A549 treated with dexamethasone at 1 μM for 4 hours (cell line): ENCODE data around the gene GPR132. TPM values are rescaled to one million over a fixed set of nuclear protein-coding genes. Genes with fewer than 3 reads are reported as not detected.

Experiments used
- total RNA-seq: library from RNA; stranded (reverse); fragments of 200-300 nt; extraction: Qiagen RNA extraction; gene quantifications from 5 replicates; pipeline ENCODE4 v1.2.3, GENCODE V29; 2022

Gene GPR132, protein sequence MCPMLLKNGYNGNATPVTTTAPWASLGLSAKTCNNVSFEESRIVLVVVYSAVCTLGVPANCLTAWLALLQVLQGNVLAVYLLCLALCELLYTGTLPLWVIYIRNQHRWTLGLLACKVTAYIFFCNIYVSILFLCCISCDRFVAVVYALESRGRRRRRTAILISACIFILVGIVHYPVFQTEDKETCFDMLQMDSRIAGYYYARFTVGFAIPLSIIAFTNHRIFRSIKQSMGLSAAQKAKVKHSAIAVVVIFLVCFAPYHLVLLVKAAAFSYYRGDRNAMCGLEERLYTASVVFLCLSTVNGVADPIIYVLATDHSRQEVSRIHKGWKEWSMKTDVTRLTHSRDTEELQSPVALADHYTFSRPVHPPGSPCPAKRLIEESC
- total RNA-seq = 0.32 to 0.86 TPM (median 0.54 TPM) in 5 replicates

DNA sequence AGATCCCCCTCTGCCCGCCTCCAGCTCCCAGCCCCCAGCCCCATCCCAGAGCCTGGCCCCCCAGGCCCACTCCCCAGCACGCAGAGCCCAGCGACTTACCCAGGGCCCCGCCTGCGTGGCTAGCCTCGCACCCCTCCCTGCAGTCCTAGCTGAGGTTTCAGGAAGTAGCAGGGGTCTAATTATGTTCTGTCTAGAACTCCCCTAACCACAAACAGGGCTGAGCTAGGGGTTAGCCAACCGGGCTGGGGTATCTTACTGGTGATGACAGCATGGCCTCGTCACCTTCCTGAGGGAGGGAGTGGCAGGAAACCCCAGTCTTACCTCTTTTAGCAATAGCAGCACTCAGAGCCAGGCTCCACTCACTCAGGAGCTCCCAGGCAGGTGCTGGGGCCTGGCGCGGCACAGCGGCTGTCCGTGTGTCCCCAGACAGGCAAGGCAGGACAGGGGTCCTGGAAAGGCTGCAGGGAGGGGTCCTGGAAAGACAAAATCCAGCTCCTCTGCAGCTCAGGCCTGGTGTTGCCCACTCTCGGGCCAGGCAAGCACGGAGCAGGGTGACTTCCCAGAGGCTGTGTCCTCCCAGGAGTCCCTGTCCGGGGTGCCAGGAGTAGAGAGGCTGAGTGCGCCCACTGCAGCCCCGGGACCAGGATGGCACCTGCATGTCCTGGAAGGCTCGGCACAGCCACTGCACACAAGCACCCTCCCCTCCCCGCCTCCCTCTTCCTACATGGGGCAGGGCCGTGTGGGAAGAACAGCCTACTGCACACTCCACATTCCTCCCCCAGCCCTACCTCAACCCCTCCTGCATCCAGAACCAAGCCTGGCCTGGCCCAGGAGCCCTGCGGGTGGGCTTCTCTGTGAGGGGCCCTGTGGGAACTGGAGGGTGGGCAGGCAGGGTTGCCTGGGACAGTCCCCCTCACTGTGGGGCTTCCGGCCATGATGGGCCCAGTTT lies at the start of gene GPR132:
Gene GPR132 (minus strand): TSS at position 151 of the 949 bp plus-strand sequence. CDS start 10,010 bp downstream, outside the sequence.

DNA sequence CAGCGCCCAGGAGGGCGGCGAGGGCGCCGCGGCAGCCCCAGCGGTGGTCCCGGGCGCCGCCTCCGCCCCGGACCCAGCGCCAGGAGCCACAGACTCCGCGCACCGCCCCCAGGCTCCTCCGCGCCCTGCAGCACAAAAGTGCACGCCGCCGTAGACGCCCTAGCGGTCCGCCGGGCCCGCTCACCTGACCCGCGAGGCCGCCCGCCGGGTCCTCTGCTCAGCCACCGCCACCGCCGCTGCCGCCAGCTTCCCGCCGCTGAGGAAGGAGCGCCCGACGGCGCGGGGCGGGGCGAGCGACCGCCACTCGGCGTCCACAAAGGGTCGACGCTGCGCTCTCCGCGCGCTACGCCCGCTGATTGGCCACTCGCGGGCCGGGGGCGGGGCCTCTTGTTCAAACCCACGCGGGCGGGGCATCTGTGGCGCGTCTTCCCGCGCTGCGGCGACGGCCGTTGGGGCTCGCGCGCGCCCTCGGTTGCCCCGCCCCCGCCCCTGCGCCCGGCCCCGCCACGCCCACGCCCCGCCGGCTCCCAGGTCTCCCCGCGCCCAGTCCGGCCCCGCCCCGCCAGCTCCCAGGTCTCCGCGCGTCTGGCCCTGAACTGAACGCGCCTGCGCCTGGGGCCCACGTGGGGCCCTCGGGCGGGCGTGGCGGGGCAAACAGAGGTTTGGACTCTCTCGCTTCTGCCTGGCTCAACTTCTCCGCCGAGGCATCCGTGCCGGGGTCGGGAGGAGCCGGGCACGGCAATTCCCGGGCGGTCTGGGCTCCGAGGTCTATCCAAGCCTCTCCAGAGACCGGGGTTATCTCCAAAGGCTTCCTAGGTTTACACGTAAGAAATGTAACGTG lies 44.2 kb downstream of the GPR132 start, which contains the start of gene CDCA4:
Gene CDCA4 (minus strand): TSS at position 269 of the 841 bp plus-strand sequence. CDS start 9,154 bp downstream, outside the sequence.

Other genes with a start within 250 kb of the GPR132 start
- 13.7 to 29.4 TPM (median 25.8 TPM) in 5 replicates for gene CEP170B, start 200.2 kb downstream of the GPR132 start, total RNA-seq
- gene PLD4, start 140.6 kb downstream of the GPR132 start, total RNA-seq = 0.02 to 0.23 TPM in 2 of 5 replicates, not detected in the others
- gene AHNAK2, start 87.1 kb downstream of the GPR132 start, total RNA-seq = 200 to 252 TPM (median 220 TPM) in 5 replicates
- gene CLBA1, start 79.6 kb downstream of the GPR132 start, total RNA-seq = 14.3 to 17.6 TPM (median 15.2 TPM) in 5 replicates
- gene CDCA4, start 44.3 kb downstream of the GPR132 start, total RNA-seq = 40.3 to 44.6 TPM (median 42.2 TPM) in 5 replicates
- 13.3 to 26.5 TPM (median 24.7 TPM) in 5 replicates for gene JAG2, start 103.3 kb upstream of the GPR132 start, total RNA-seq
- gene NUDT14, start 115.9 kb upstream of the GPR132 start, total RNA-seq = 21.1 to 42.9 TPM (median 37.1 TPM) in 5 replicates
- gene BTBD6, start 183.1 kb upstream of the GPR132 start, total RNA-seq = 30.4 to 43.6 TPM (median 38.9 TPM) in 5 replicates
- gene BRF1, start 235.6 kb upstream of the GPR132 start, total RNA-seq = 23.7 to 28.3 TPM (median 28.0 TPM) in 5 replicates
- 17.9 to 31.2 TPM (median 26.3 TPM) in 5 replicates for gene PACS2, start 249.3 kb upstream of the GPR132 start, total RNA-seq